Heart right ventricle (tissue), 16 donors: ENCODE results near the gene ADGRL3. TPM values are rescaled to one million over a fixed set of nuclear protein-coding genes. Genes with fewer than 3 reads are reported as not detected.
"Not testable (repeated sequence)": the region's sequence is repeated elsewhere in the genome, so short reads cannot be mapped to it uniquely, and the experiment has no call there.

Experiments used
- ATAC-seq, 8 donors: fragments of 200-7000 bp; cut with Tn5 transposase; one replicate each; pipeline ENCODE4 v1.9.1; 2020; ENCODE audit warnings: mild to moderate bottlenecking in 8 of 8, moderate library complexity in 8 of 8, moderate number of reproducible peaks in 1 of 8
- DNase-seq, 2 donors: peaks; one replicate each; pipeline ENCODE4 v3.0.0-alpha.2; 2020
- H3K27ac ChIP-seq, 10 donors: fragments of 200-600 bp; sonication (generic) in 2 of 10; one replicate each; pipeline versions ENCODE4 v1.5.0 to v1.8.0; 2020 to 2022; ENCODE audit warnings: mild to moderate bottlenecking in 3 of 10
- H3K27me3 ChIP-seq, 7 donors: fragments of 200-600 bp; one replicate each; pipeline ENCODE4 v1.8.0; 2021 to 2022; ENCODE audit warnings: mild to moderate bottlenecking in 2 of 7
- H3K36me3 ChIP-seq, 9 donors: fragments of 200-600 bp; sonication (generic) in 1 of 9; one replicate each; pipeline versions ENCODE4 v1.5.0 to v1.8.0; 2020 to 2022; ENCODE audit warnings: mild to moderate bottlenecking in 2 of 9
- H3K4me1 ChIP-seq, 9 donors: fragments of 200-600 bp; sonication (generic) in 1 of 9; one replicate each; pipeline versions ENCODE4 v1.5.0 to v1.8.0; 2020 to 2022; ENCODE audit warnings: mild to moderate bottlenecking in 4 of 9
- H3K4me3 ChIP-seq, 10 donors: fragments of 200-600 bp; sonication (generic) in 2 of 10; one replicate each; pipeline versions ENCODE4 v1.5.0 to v1.8.0; 2020 to 2022; ENCODE audit warnings: mild to moderate bottlenecking in 7 of 10, moderate library complexity in 2 of 10
- H3K9me3 ChIP-seq, 11 donors: fragments of 200-600 bp in 10 of 11; sonication (generic) in 2 of 11; one replicate each; pipeline versions ENCODE4 v1.5.0 to v1.8.0; 2013 to 2022; ENCODE audit warnings: mild to moderate bottlenecking in 2 of 11, control low read depth in 1 of 11, moderate library complexity in 1 of 11
- CTCF ChIP-seq, 9 donors: fragments of 200-600 bp; sonication (generic) in 2 of 9; IDR thresholded peaks; one replicate each; pipeline versions ENCODE4 v1.5.0 to v1.8.0; 2021 to 2022; ENCODE audit warnings: antibody characterized with exemption in 9 of 9, mild to moderate bottlenecking in 5 of 9, moderate library complexity in 1 of 9
- WGBS, 2 donors: extraction: QIAGEN DNeasy Blood & Tissue Kit; methylation state at CpG; one replicate each; pipeline ENCODE4 v1.1.7; 2013; ENCODE audit warnings: inconsistent platforms in 1 of 2; 5-methylcytosine and 5-hydroxymethylcytosine counted together
- intact Hi-C, 10 donors: fragments of 100-400 bp; cut with DNase I; formaldehyde crosslinking; loops; one replicate each; pipeline versions ENCODE4 v1.11.1 to v1.14.2; 2022
- polyA plus RNA-seq, 2 donors: library from polyadenylated mRNA; stranded (reverse); fragments of 200-250 nt; gene quantifications; one replicate each; pipeline ENCODE4 v1.2.3, GENCODE V29; 2013
- total RNA-seq, 10 donors: library from RNA; stranded (reverse); fragmentation: NEBNext Ultra II Directional in 3 of 10; extraction: Animal tissue kit (Norgen Biotek cat#: 25700) in 3 of 10; gene quantifications; one replicate each; pipeline versions ENCODE4 v1.2.1 to v1.2.4, GENCODE V29; 2021 to 2023
- donor health status: Arrhythmogenic right ventricular cardiomyopathy.
- donor health status: ischemic (EF 13 %, LVEDD 7.1; RV severe dilation, severe dysfunction).
- donor health status: healthy with polysubstance abuse.
- donor health status: DM: no; HTN: yes; CAD: no.
- donor health status: DM: no; HTN: no; CAD: no.
- donor health status: ischemic (EF 25% LVEDD 6.9; RV normal size, moderate dysfunction).
- donor health status: ischemic (EF 25% LVEDD 5.7; RV mildly dilated, moderate dysfunction).
- donor health status: healthy.
- donor health status: DM: yes; HTN: yes; CAD: no.
- donor health status: Ischemic cardiomyopathy.
- donor health status: ischemic (EF 35%, LVEDD 5.7; RV mildly dilated, moderate dysfunction).
- donor health status: nonischemic (EF 11% LVEDD 7.7; RV severe dilation, severe dysfunction).
- donor health status: DM: yes; HTN: yes; CAD: no.
- donor health status: PGD.
- donor health status: ischemic (EF 29% LVEDD 5.4; RV normal size, mild dysfunction).
- donor health status: nonischemic (EF 23%, LVEDD 6.1; RV moderate dilation, normal function).

Gene ADGRL3
- total and polyA plus RNA-seq, 12 donors, result 0.36 to 20.9 (median 4.6) TPM

DNA sequence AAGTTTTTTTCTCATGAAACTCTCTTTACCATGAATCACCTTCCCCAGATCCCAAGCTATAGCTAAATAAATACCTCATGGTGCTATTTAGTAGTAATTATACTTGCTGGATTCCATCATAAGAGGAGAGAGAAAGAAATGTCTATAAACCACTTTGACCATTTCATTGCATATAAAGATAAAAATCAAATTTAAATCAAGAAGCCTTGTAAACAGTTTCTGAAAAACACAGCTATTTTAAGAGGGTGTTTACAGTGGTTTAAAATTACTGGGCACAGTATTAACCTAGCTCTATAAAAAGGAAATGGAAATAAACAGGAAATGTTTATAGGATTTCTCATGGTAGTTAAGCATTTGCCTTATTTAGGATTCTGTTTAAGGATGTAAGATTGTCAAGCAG, 637.9 kb downstream of the ADGRL3 start:
- no peak for DNase-seq
- intact Hi-C loops, result no loop called here
- no peak for ATAC-seq
- Histone ChIP-seq H3K27ac (no peak overlapping the region), H3K27me3 (no peaks in the 10 kb centered on the region), H3K4me1 (no peaks in the 10 kb centered on the region), H3K9me3 (peaks cover 0 to 2% (median 0%) of the 10 kb centered on the region in 11 donors), H3K4me3 (no peak overlapping the region), H3K36me3 (no peaks in the 10 kb centered on the region)
- TF ChIP-seq CTCF (IDR thresholded peaks at IDR 0.05), result no peak

GRCh38 chr4:61841714-61842113, 641.6 kb downstream of the ADGRL3 start:
- no peak for ATAC-seq
- intact Hi-C loops, result no loop called here
- WGBS, 2 donors, result 61 to 70% methylated on average over 3 of the region's 3 CpGs

DNA sequence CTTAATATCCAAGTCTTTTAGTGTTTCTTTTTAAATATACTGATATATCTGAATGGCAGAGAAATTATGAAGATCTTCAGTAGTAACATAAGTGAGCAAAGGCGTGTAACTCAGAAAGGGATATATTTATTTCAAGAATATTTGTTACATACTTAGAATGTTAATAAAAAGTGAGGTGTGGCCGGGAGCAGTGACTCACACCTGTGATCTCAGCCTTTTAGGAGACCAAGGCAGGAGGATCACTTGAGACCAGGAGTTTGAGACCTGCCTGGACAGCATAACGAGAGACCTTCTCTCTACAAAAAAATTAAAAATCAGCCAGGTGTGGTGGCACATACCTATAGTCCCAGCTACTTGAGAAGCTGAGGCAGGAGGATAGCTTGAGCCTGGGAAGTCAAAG, 651.0 kb downstream of the ADGRL3 start:
- H3K27me3 ChIP-seq, result no peaks in the 10 kb centered on the region
- H3K27ac ChIP-seq, result no peak overlapping the region
- DNase-seq, result no peak
- no peaks in the 10 kb centered on the region for H3K9me3 ChIP-seq
- WGBS, 2 donors, result 87 to 95% methylated on average over 3 of the region's 3 CpGs
- no peaks in the 10 kb centered on the region for H3K36me3 ChIP-seq
- H3K4me1 ChIP-seq, result no peaks in the 10 kb centered on the region
- no peak overlapping the region for H3K4me3 ChIP-seq
- ATAC-seq, result no peak
- TF ChIP-seq CTCF (IDR thresholded peaks at IDR 0.05), result no peak
- intact Hi-C loops, result no loop called here

More at GRCh38 chr4:61841714-61842113, 641.6 kb downstream of the ADGRL3 start:
- no peak for TF ChIP-seq CTCF (IDR thresholded peaks at IDR 0.05)
- H3K4me3 ChIP-seq, result no peak overlapping the region
- no peaks in the 10 kb centered on the region for H3K36me3 ChIP-seq
- H3K27ac ChIP-seq, result no peak overlapping the region
- no peaks in the 10 kb centered on the region for H3K9me3 ChIP-seq
- no peaks in the 10 kb centered on the region for H3K27me3 ChIP-seq
- no peaks in the 10 kb centered on the region for H3K4me1 ChIP-seq
- no peak for DNase-seq

DNA sequence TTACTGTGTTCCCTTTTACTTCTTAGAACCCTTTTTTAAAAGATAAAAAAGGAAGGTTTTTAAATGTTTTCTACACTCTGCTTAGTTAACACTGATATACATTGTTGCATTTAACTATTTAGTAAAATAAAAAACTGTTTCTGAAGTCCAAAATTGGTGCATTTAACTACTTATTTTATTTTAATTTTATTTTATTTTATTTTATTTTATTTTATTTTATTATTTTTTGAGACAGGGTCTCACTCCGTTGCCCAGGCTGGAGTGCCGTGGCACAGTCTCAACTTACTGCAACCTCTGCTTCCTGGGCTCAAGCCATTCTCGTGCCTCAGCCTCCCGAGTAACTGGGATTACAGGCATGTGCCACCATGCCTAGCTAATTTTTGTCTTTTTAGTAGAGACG, 652.0 kb downstream of the ADGRL3 start:
- H3K27ac ChIP-seq, H3K36me3 ChIP-seq, intact Hi-C loops, H3K9me3 ChIP-seq, ATAC-seq, H3K4me1 ChIP-seq, H3K27me3 ChIP-seq, H3K4me3 ChIP-seq, DNase-seq: not testable (repeated sequence)
- 92% methylated on average over 5 of the region's 5 CpGs for WGBS, 2 donors

GRCh38 chr4:61853041-61853440, 652.9 kb downstream of the ADGRL3 start:
- Histone ChIP-seq H3K27me3 (no peaks in the 10 kb centered on the region), H3K4me3 (no peak overlapping the region), H3K36me3 (no peaks in the 10 kb centered on the region), H3K27ac (no peak overlapping the region), H3K4me1 (no peaks in the 10 kb centered on the region), H3K9me3 (no peaks in the 10 kb centered on the region)
- WGBS, 2 donors, result 88 to 89% methylated on average over 6 of the region's 6 CpGs
- intact Hi-C loops, result no loop called here
- DNase-seq, result no peak
- ATAC-seq, result no peak
- no peak for TF ChIP-seq CTCF (IDR thresholded peaks at IDR 0.05)
